Psoas muscle (tissue), 8 donors: Measurements from ENCODE around the gene GDF2. TPM values are rescaled to one million over a fixed set of nuclear protein-coding genes. Genes with fewer than 3 reads are reported as not detected.
A peak's percentile ranks its signal among the peaks of the same experiment; 100 is the strongest.

ENCODE experiments used
- ATAC-seq, 4 donors: fragments of 200-7000 bp; cut with Tn5 transposase; one replicate each; pipeline ENCODE4 v1.9.1; 2020; ENCODE audit warnings: moderate library complexity in 3 of 4, mild to moderate bottlenecking in 2 of 4
- DNase-seq, 2 donors: peaks; one replicate each; pipeline ENCODE4 v3.0.0-alpha.2; 2020
- H3K27ac ChIP-seq: fragments of 200-600 bp; one replicate; pipeline ENCODE4 v1.8.0; 2022
- H3K27me3 ChIP-seq, 3 donors: fragments of 200-600 bp in 1 of 3; one replicate each; pipeline versions ENCODE4 v1.6.1 to v1.8.0; 2013 to 2022; ENCODE audit warnings: low read length in 2 of 3, mild to moderate bottlenecking in 2 of 3, moderate library complexity in 1 of 3; ENCODE audit not compliant: insufficient read depth in 3 of 3
- H3K36me3 ChIP-seq, 2 donors: fragments of 200-600 bp in 1 of 2; one replicate each; pipeline versions ENCODE4 v1.6.1 to v1.8.0; 2013 to 2022; ENCODE audit warnings: low read depth in 1 of 2, mild to moderate bottlenecking in 1 of 2, moderate library complexity in 1 of 2; ENCODE audit not compliant: insufficient read depth in 1 of 2
- H3K4me1 ChIP-seq: fragments of 200-600 bp; one replicate; pipeline ENCODE4 v1.8.0; 2022
- H3K4me3 ChIP-seq: fragments of 200-600 bp; one replicate; pipeline ENCODE4 v1.8.0; 2022; ENCODE audit warnings: mild to moderate bottlenecking
- H3K9me3 ChIP-seq: fragments of 200-600 bp; one replicate; pipeline ENCODE4 v1.8.0; 2022
- CTCF ChIP-seq: fragments of 200-600 bp; IDR thresholded peaks from one replicate; pipeline ENCODE4 v1.8.0; 2022; ENCODE audit warnings: antibody characterized with exemption
- WGBS, 3 donors: extraction: QIAGEN DNeasy Blood & Tissue Kit; methylation state at CpG; one replicate each; pipeline versions ENCODE4 v1.1.6 to v1.1.7; 2013; 5-methylcytosine and 5-hydroxymethylcytosine counted together
- intact Hi-C, 2 donors: fragments of 100-400 bp; cut with DNase I; formaldehyde crosslinking; loops; one replicate each; pipeline versions ENCODE4 v1.11.0 to v1.14.2; 2022
- polyA plus RNA-seq, 3 donors: library from polyadenylated mRNA; stranded (reverse); fragments of 200-250 nt; gene quantifications; one replicate each; pipeline ENCODE4 v1.2.3, GENCODE V29; 2013
- total RNA-seq, 4 donors: library from RNA; stranded (reverse); fragmentation: NEBNext Ultra II Directional in 2 of 4; extraction: Animal tissue kit (Norgen Biotek cat#: 25700) in 2 of 4; gene quantifications; one replicate each; pipeline versions ENCODE4 v1.2.1 to v1.2.4, GENCODE V29; 2021 to 2023
- donor health status: healthy with polysubstance abuse.
- donor health status: DM: no; HTN: no; CAD: no; lungs with moderate emphysema.
- donor health status: Bipolar disorder and iron deficiency.
- donor health status: healthy.
- donor health status: DM: yes; HTN: yes; CAD: no.
- donor health status: DM: no; HTN: no; CAD: no.
- donor health status: DM: no; HTN: no; CAD: no.
- donor health status: DM: yes; HTN: yes; CAD: no.

The GDF2 gene
- total and polyA plus RNA-seq, 7 donors = not detected

DNA sequence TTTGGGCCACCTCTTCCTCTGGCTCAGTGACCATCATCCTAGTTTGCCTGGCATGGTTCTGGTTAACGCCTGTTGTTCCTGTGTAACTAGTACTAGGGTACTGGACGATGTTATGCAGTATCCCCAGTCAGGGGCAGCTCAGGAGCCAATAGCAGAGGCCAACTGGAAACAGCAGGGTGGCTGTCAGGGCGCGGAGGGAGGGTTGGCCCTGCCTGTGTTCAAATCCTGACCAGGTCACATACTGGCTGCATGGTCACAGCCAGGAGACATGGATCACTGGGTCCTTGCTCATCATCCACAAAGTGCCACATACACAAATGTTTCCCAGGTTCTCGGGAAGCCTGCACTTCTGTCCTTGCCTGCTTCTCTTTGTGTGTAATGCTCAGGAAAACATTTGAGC is 13.7 kb downstream of the GDF2 start:
- ATAC-seq (no peak), DNase-seq (no peak)
- no peak for TF ChIP-seq CTCF
- H3K4me3 ChIP-seq = no peak overlapping the region
- peaks cover 0 to 3% (median 2%) of the 10 kb centered on the region in 3 donors for H3K27me3 ChIP-seq
- intact Hi-C loops = no loop called here
- WGBS, 3 donors = 85 to 96% (median 86%) methylated on average over 5 of the region's 5 CpGs
- H3K9me3 ChIP-seq = no peaks in the 10 kb centered on the region
- H3K4me1 ChIP-seq = no peaks in the 10 kb centered on the region
- H3K27ac ChIP-seq = no peak overlapping the region
- no peaks in the 10 kb centered on the region for H3K36me3 ChIP-seq

DNA sequence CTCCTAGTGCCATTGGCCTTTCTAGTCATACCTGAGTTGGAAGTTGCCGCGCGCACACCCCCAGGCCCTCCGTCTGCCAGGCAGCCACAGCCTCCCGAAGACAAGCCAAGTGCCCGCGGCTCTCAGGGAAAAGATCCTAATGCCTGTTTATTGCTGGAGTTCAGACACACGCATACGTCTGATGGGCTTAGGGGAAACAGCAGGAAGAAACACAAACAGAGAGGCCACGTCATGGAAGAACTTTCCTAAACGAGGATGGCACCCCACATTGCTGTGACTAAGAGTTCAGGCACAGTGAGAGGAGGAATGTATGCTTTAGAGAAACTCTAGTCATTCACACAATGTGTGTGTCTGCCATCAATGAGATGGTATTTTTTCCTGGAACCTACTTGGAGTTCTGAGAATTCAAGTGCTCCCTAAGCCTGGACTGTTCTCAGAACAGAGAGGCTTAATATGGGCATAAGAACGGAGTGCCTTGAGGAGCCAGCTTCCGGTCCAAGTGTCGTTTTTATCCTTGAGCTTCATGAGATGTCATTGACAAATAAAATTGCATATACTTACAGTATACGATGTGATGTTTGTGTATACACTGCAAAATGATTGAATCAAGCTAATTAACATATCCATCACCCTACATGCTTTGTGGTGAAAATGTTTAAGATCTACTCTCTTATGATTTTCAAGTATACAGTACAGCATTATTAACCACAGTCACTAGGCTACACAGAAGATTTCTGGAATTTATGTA is 14.3 kb downstream of the GDF2 start:
- intact Hi-C loops = no loop called here
- ATAC-seq (no peak), DNase-seq (peak in 1 of 2 donors; percentile 17)
- Histone ChIP-seq H3K4me1 (no peaks in the 10 kb centered on the region), H3K27me3 (peaks cover 0 to 3% (median 2%) of the 10 kb centered on the region in 3 donors), H3K36me3 (no peaks in the 10 kb centered on the region), H3K4me3 (no peak overlapping the region), H3K27ac (no peak overlapping the region), H3K9me3 (no peaks in the 10 kb centered on the region)
- no peak for TF ChIP-seq CTCF
- 69 to 76% (median 72%) methylated on average over 15 of the region's 15 CpGs for WGBS, 3 donors

GRCh38 chr10:47337310-47337709 is 15.1 kb downstream of the GDF2 start:
- H3K36me3 ChIP-seq = no peaks in the 10 kb centered on the region
- H3K4me3 ChIP-seq = no peak overlapping the region
- H3K27ac ChIP-seq = no peak overlapping the region
- WGBS, 3 donors = 71 to 81% (median 73%) methylated on average over 4 of the region's 4 CpGs
- no peak for TF ChIP-seq CTCF
- intact Hi-C loops = no loop called here
- ATAC-seq = no peak
- no peaks in the 10 kb centered on the region for H3K4me1 ChIP-seq
- peaks cover 0 to 3% (median 2%) of the 10 kb centered on the region in 3 donors for H3K27me3 ChIP-seq
- no peak for DNase-seq
- no peaks in the 10 kb centered on the region for H3K9me3 ChIP-seq

DNA sequence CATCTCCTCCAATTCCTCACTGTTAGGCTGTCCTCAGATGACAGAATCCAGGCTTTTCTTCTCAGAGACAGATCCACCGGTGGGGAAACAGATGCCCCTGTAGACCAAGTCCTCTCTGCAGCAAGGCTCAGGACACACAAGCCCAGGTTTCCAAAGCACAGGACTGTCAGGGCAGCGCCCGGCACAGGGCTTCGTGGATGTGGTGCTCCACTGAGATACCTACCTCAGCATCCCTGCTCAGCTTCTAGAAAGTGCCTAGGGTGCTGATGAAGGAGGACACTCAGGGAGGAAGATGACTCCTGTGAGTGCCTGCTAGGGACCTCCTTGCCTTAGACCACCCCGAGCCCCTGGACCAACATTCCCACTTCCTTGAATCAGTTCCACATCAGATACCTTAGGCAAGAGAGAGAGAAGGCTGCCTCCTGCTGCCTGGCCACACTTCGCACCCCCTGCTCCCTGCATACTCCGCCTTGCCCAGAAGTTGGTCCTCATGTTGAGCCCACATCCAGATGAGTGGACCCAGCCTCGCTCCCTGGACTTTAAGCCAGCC is 17.0 kb downstream of the GDF2 start:
- Histone ChIP-seq H3K4me3 (no peak overlapping the region), H3K9me3 (no peaks in the 10 kb centered on the region), H3K36me3 (no peaks in the 10 kb centered on the region), H3K27me3 (peaks cover 0 to 3% (median 2%) of the 10 kb centered on the region in 3 donors), H3K4me1 (no peaks in the 10 kb centered on the region), H3K27ac (no peak overlapping the region)
- WGBS, 3 donors = 87 to 88% (median 87%) methylated on average over 8 of the region's 8 CpGs
- TF ChIP-seq CTCF = no peak
- intact Hi-C loops = no loop called here
- DNase-seq (peak in 1 of 2 donors; percentile 41), ATAC-seq (no peak)
